Measurements from ENCODE around the gene RGS10. TPM values are rescaled to one million over a fixed set of nuclear protein-coding genes. Genes with fewer than 3 reads are reported as not detected.

The RGS10 gene
- total and polyA plus RNA-seq, 2 experiments from 2014 or later, result 16.8 to 26.8 TPM

- Mint-ChIP-seq H3K4me3 (no peak overlapping the region), H3K4me1 (no peaks in the 10 kb centered on the region), H3K27me3 (ENCODE audit: insufficient read depth, low read depth, poor library complexity) (peaks cover 4% of the 10 kb centered on the region), H3K27ac (no peak overlapping the region), H3K9me3 (no peaks in the 10 kb centered on the region), H3K36me3 (ENCODE audit: low read depth) (no peaks in the 10 kb centered on the region)
- Histone ChIP-seq H3K4me2 (peak overlapping the region; percentile 79; the same call in 1 of the 2 replicates), H3K36me3 (ENCODE audit: insufficient read depth) (no peaks in the 10 kb centered on the region), H3K79me2 (replicated peaks; ENCODE audit: insufficient read depth) (no peaks in the 10 kb centered on the region), H3K4me3 (no peak overlapping the region), H3K27ac (ENCODE audit: low read depth) (no peak overlapping the region), H3K4me1 (ENCODE audit: insufficient read depth) (no peaks in the 10 kb centered on the region), H3F3A (replicated peaks; ENCODE audit: low read depth) (no peaks in the 10 kb centered on the region), H3K9me2 (ENCODE audit: insufficient read depth) (no peaks in the 10 kb centered on the region), H3K27me3 (ENCODE audit: insufficient read depth) (no peaks in the 10 kb centered on the region), H4K20me1 (replicated peaks; ENCODE audit: insufficient read depth) (no peaks in the 10 kb centered on the region), H2AFZ (peak overlapping the region; percentile 97)
- TF ChIP-seq, protein P1, sequence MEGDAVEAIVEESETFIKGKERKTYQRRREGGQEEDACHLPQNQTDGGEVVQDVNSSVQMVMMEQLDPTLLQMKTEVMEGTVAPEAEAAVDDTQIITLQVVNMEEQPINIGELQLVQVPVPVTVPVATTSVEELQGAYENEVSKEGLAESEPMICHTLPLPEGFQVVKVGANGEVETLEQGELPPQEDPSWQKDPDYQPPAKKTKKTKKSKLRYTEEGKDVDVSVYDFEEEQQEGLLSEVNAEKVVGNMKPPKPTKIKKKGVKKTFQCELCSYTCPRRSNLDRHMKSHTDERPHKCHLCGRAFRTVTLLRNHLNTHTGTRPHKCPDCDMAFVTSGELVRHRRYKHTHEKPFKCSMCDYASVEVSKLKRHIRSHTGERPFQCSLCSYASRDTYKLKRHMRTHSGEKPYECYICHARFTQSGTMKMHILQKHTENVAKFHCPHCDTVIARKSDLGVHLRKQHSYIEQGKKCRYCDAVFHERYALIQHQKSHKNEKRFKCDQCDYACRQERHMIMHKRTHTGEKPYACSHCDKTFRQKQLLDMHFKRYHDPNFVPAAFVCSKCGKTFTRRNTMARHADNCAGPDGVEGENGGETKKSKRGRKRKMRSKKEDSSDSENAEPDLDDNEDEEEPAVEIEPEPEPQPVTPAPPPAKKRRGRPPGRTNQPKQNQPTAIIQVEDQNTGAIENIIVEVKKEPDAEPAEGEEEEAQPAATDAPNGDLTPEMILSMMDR (conservative IDR thresholded peaks at IDR 0.05; ENCODE audit: low read depth in 2 of 2), result no peak
- no peak for TF ChIP-seq EZH2 (IDR thresholded peaks at IDR 0.05; ENCODE audit: low read depth, unreplicated experiment)
- no peak for TF ChIP-seq ZNF114 (CRISPR knock-in tag; IDR thresholded peaks at IDR 0.05)
- TF ChIP-seq JUNB (IDR thresholded peaks at IDR 0.05; ENCODE audit: unreplicated experiment), result no peak
- no peak for TF ChIP-seq ZNF331 (CRISPR knock-in tag; IDR thresholded peaks at IDR 0.05; ENCODE audit: low read depth)
- TF ChIP-seq, protein P2, sequence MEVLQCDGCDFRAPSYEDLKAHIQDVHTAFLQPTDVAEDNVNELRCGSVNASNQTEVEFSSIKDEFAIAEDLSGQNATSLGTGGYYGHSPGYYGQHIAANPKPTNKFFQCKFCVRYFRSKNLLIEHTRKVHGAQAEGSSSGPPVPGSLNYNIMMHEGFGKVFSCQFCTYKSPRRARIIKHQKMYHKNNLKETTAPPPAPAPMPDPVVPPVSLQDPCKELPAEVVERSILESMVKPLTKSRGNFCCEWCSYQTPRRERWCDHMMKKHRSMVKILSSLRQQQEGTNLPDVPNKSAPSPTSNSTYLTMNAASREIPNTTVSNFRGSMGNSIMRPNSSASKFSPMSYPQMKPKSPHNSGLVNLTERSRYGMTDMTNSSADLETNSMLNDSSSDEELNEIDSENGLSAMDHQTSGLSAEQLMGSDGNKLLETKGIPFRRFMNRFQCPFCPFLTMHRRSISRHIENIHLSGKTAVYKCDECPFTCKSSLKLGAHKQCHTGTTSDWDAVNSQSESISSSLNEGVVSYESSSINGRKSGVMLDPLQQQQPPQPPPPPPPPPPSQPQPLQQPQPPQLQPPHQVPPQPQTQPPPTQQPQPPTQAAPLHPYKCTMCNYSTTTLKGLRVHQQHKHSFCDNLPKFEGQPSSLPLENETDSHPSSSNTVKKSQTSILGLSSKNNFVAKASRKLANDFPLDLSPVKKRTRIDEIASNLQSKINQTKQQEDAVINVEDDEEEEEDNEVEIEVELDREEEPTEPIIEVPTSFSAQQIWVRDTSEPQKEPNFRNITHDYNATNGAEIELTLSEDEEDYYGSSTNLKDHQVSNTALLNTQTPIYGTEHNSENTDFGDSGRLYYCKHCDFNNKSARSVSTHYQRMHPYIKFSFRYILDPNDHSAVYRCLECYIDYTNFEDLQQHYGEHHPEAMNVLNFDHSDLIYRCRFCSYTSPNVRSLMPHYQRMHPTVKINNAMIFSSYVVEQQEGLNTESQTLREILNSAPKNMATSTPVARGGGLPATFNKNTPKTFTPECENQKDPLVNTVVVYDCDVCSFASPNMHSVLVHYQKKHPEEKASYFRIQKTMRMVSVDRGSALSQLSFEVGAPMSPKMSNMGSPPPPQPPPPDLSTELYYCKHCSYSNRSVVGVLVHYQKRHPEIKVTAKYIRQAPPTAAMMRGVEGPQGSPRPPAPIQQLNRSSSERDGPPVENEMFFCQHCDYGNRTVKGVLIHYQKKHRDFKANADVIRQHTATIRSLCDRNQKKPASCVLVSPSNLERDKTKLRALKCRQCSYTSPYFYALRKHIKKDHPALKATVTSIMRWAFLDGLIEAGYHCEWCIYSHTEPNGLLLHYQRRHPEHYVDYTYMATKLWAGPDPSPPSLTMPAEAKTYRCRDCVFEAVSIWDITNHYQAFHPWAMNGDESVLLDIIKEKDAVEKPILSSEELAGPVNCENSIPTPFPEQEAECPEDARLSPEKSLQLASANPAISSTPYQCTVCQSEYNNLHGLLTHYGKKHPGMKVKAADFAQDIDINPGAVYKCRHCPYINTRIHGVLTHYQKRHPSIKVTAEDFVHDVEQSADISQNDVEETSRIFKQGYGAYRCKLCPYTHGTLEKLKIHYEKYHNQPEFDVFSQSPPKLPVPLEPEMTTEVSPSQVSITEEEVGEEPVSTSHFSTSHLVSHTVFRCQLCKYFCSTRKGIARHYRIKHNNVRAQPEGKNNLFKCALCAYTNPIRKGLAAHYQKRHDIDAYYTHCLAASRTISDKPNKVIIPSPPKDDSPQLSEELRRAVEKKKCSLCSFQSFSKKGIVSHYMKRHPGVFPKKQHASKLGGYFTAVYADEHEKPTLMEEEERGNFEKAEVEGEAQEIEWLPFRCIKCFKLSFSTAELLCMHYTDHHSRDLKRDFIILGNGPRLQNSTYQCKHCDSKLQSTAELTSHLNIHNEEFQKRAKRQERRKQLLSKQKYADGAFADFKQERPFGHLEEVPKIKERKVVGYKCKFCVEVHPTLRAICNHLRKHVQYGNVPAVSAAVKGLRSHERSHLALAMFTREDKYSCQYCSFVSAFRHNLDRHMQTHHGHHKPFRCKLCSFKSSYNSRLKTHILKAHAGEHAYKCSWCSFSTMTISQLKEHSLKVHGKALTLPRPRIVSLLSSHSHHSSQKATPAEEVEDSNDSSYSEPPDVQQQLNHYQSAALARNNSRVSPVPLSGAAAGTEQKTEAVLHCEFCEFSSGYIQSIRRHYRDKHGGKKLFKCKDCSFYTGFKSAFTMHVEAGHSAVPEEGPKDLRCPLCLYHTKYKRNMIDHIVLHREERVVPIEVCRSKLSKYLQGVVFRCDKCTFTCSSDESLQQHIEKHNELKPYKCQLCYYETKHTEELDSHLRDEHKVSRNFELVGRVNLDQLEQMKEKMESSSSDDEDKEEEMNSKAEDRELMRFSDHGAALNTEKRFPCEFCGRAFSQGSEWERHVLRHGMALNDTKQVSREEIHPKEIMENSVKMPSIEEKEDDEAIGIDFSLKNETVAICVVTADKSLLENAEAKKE (CRISPR knock-in tag; IDR thresholded peaks at IDR 0.05), result no peak
- peak; percentile 15 for ATAC-seq
- no peak for DNase-seq (ENCODE audit: low spot score)
Measured at GRCh38 chr10:119489991-119490326, 52.6 kb downstream of the RGS10 start.
